GDM1 (cell line): Measurements from ENCODE around the gene MED22.

Experiments used
- DNase-seq: peaks from one replicate; lab custom pipeline; 2025; lab: John Stamatoyannopoulos, UW

Gene MED22

GRCh38 chr9:133375724-133376654 lies 28.1 kb upstream of the MED22 start, which contains the start of the genes STKLD1 and SURF4:
TSS of gene STKLD1 (plus strand) at chr9:133376366. CDS start at chr9:133376474, 108 bp downstream.
TSS of gene SURF4 (minus strand) at chr9:133376060. CDS start at chr9:133375969, 91 bp downstream.
- DNase-seq: peak; percentile 96

- no peak for DNase-seq
Measured at GRCh38 chr9:133375116-133375723, 27.3 kb upstream of the MED22 start.

- DNase-seq: no peak
Measured at GRCh38 chr9:133374612-133375115, 26.7 kb upstream of the MED22 start.

- no peak for DNase-seq
Measured at GRCh38 chr9:133372144-133372543, 24.2 kb upstream of the MED22 start.

- DNase-seq: no peak
Measured at GRCh38 chr9:133371261-133371711, 23.4 kb upstream of the MED22 start.

- DNase-seq: no peak
Measured at GRCh38 chr9:133370685-133371084, 22.8 kb upstream of the MED22 start.

GRCh38 chr9:133369933-133370332 lies 22.0 kb upstream of the MED22 start:
- DNase-seq: no peak

- DNase-seq: no peak
Measured at GRCh38 chr9:133369422-133369821, 21.5 kb upstream of the MED22 start.

GRCh38 chr9:133368249-133368881 lies 20.4 kb upstream of the MED22 start:
- DNase-seq: no peak

GRCh38 chr9:133367778-133368177 lies 19.8 kb upstream of the MED22 start:
- DNase-seq: no peak

- DNase-seq: no peak
Measured at GRCh38 chr9:133367221-133367620, 19.3 kb upstream of the MED22 start.

- DNase-seq: no peak
Measured at GRCh38 chr9:133366435-133366834, 18.5 kb upstream of the MED22 start.

GRCh38 chr9:133362359-133363044 lies 14.6 kb upstream of the MED22 start:
- no peak for DNase-seq

GRCh38 chr9:133361507-133362092 lies 13.7 kb upstream of the MED22 start:
- DNase-seq: no peak

- DNase-seq: no peak
Measured at GRCh38 chr9:133360400-133361393, 12.8 kb upstream of the MED22 start.

- no peak for DNase-seq
Measured at GRCh38 chr9:133359399-133360175, 11.7 kb upstream of the MED22 start.

GRCh38 chr9:133357656-133358055 lies 9.7 kb upstream of the MED22 start:
- DNase-seq: no peak

- DNase-seq: peak; percentile 29
Measured at GRCh38 chr9:133356391-133357091, 8.6 kb upstream of the MED22 start, which contains the start of the genes SURF1 and SURF2. TSS of gene SURF1 (minus strand) at chr9:133356487. CDS start at chr9:133356453, 34 bp downstream. TSS of gene SURF2 (plus strand) at chr9:133356550. CDS start at chr9:133356593, 43 bp downstream.
